ENCODE data around the gene TOR3A. TPM values are rescaled to one million over a fixed set of nuclear protein-coding genes. Genes with fewer than 3 reads are reported as not detected.

Gene TOR3A
- total RNA-seq, 4 donors from 2014 or later, result 31.9 to 48.8 (median 34.4) TPM

DNA sequence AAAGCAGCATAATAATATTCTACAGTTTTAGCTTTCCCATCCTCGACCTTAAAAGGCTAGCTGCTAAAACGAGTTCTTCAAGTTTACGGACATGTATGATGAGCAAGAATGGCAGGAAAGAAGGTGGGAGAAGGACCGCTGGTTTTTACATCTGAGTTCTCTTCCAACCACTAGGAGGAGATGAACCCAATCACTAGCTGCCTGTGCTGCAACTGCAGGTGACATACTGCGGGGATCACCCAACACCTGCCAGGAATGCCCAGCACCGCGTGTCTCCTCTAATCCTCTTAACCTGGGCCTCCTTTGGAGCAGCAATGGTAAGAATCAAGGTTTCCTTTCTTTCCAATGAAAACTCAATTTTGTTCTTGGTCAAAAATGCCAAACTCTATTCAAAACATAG is 23.5 kb downstream of the TOR3A start:
- Histone ChIP-seq H3K27ac (no peak overlapping the region), H3K27me3 (no peaks in the 10 kb centered on the region), H3K4me3 (no peak overlapping the region), H3K9me3 (no peaks in the 10 kb centered on the region), H3K36me3 (peaks cover 13 to 45% (median 25%) of the 10 kb centered on the region in 3 donors), H3K4me1 (no peaks in the 10 kb centered on the region)
- WGBS, 2 donors, result 41 to 56% methylated on average over 7 of the region's 7 CpGs
- no peak for DNase-seq
- intact Hi-C loops (cut with DNase I), result no loop called here
- TF ChIP-seq, protein P1, sequence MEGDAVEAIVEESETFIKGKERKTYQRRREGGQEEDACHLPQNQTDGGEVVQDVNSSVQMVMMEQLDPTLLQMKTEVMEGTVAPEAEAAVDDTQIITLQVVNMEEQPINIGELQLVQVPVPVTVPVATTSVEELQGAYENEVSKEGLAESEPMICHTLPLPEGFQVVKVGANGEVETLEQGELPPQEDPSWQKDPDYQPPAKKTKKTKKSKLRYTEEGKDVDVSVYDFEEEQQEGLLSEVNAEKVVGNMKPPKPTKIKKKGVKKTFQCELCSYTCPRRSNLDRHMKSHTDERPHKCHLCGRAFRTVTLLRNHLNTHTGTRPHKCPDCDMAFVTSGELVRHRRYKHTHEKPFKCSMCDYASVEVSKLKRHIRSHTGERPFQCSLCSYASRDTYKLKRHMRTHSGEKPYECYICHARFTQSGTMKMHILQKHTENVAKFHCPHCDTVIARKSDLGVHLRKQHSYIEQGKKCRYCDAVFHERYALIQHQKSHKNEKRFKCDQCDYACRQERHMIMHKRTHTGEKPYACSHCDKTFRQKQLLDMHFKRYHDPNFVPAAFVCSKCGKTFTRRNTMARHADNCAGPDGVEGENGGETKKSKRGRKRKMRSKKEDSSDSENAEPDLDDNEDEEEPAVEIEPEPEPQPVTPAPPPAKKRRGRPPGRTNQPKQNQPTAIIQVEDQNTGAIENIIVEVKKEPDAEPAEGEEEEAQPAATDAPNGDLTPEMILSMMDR (IDR thresholded peaks at IDR 0.05), result peak in 5 of 6 experiments; percentile 26 to 67 (median 40)
- no peak for TF ChIP-seq POLR2A (IDR thresholded peaks at IDR 0.05)

DNA sequence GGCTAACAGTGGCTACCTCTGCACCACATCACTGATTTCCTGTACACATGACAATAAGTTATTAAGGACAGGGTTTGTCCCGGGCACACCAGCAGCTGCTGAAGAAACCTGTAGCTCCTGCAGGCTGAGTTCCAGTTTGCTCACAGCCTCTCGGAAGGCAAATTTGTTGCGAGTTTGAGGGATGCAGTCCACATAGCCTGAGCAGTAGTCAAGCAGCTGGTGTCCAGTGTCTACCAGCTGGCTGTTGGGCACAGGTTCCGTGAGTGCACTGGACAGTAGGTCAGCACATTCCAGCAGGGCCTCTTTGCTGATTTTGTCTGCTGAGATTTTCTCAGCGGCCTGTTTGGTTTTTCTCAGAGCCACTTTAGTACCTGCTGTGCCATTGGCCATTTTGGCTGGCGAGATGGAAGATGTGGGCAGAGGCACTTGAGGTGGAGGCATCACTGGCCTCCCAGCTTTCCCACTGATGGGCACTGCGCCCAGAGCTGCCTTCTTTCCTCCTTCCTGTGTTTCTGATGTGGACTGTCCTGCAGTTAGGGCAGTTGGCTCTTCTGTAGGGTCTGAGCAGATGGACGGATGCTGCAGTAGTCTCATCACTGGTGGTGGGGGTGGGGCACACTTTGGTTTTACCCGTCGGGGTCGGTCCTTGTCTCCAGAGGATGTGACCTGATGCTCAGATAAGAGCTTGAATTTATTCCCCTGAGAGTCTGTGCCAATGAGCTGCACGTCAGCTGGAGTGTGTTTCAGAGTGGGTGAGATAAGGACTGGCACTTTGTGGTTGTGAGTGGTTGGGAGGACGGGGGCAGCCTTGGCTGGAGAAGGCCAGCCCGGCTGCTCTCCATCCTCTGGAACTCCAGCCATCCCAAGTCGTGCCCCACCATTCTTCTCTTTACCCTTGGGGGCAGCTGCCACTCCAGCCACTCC is 26.1 kb downstream of the TOR3A start:
- no peak for TF ChIP-seq POLR2A (IDR thresholded peaks at IDR 0.05)
- TF ChIP-seq, protein P1 (IDR thresholded peaks at IDR 0.05), result no peak

DNA sequence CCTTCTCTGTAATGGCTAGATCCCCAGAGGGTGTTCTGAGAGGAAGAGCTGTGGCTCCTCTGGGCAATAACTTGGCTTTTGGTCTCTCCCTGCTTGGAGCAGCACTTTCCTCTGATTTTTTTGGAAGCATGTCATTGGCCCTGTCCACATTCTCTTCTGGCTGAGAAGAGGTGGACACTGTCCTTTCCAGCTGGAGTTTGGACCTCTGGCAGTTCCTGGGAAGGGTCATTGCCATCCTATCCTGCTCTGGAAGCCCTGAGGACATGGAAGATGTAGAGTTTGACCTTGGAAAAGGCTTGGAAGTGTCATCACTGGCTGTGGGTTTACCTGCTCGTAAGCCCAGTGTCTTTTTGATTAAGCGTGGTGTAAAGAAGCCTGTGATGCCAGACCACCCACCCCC is 26.8 kb downstream of the TOR3A start:
- H3K36me3 ChIP-seq, result peaks cover 18 to 70% (median 25%) of the 10 kb centered on the region in 3 donors
- TF ChIP-seq POLR2A (IDR thresholded peaks at IDR 0.05), result no peak
- TF ChIP-seq, protein P1 (IDR thresholded peaks at IDR 0.05), result no peak
- no peaks in the 10 kb centered on the region for H3K27me3 ChIP-seq
- no peak overlapping the region for H3K27ac ChIP-seq
- no peaks in the 10 kb centered on the region for H3K4me1 ChIP-seq
- no CpG with 5 or more reads among the region's 2 CpGs for WGBS, 2 donors
- no peaks in the 10 kb centered on the region for H3K9me3 ChIP-seq
- intact Hi-C loops (cut with DNase I), result no loop called here
- no peak overlapping the region for H3K4me3 ChIP-seq
- DNase-seq, result no peak

More for the DNA sequence above, 26.1 kb downstream of the TOR3A start:
- Histone ChIP-seq H3K27me3 (no peaks in the 10 kb centered on the region), H3K4me3 (no peak overlapping the region), H3K27ac (no peak overlapping the region), H3K9me3 (no peaks in the 10 kb centered on the region), H3K4me1 (no peaks in the 10 kb centered on the region), H3K36me3 (peaks cover 18 to 65% (median 25%) of the 10 kb centered on the region in 3 donors)
- no peak for DNase-seq
- WGBS, 2 donors, result 81 to 86% methylated on average over 4 to 7 of the region's 15 CpGs
- intact Hi-C loops (cut with DNase I), result no loop called here

DNA sequence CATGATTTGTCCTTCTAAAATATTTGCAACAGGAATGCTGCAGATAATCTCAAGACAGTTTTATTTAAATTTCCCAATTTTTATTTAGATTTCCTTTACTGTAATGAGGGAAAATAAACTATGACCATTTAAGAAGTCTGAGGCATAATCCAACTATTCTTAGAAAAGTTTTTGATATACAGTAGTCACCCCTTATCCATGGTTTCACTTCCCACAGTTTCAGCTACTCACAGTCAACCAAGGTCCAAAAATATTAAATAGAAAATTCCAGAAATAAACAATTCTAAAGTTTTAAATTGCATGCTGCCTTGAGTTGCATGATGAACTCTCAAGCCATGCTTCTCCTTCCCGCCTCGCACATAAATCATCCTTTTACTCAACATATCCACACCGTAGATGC is 33.3 kb downstream of the TOR3A start:
- Histone ChIP-seq H3K27ac (no peak overlapping the region), H3K36me3 (peaks cover 1 to 80% (median 12%) of the 10 kb centered on the region in 3 donors), H3K27me3 (no peaks in the 10 kb centered on the region), H3K9me3 (no peaks in the 10 kb centered on the region), H3K4me3 (no peak overlapping the region), H3K4me1 (peaks cover 0 to 12% (median 0%) of the 10 kb centered on the region in 3 donors)
- intact Hi-C loops (cut with DNase I), result no loop called here
- no peak for DNase-seq
- 89 to 92% methylated on average over 3 of the region's 3 CpGs for WGBS, 2 donors
- TF ChIP-seq POLR2A (IDR thresholded peaks at IDR 0.05), result no peak
- TF ChIP-seq, protein P1 (IDR thresholded peaks at IDR 0.05), result no peak

DNA sequence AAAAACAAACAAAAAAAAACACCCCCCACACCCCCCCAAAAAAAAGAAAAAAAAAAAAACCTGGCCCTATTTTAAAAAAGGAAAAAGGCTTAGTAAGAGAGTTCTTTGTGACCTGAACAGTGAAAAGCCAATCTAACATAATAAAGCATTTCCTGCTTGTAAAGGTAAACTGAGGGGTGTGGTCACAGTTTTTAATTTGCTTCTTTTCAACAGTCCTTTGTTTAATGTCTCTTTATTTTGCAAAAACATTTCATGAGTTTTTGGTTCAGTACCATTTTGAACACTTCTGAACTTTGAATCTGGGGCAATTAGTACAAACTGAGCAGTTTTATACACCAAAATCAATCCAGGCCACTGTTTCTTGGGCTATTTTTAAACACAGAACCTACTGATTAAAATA is 37.6 kb downstream of the TOR3A start:
- H3K4me1 ChIP-seq, result peaks cover 0 to 17% (median 0%) of the 10 kb centered on the region in 3 donors
- TF ChIP-seq POLR2A (IDR thresholded peaks at IDR 0.05), result no peak
- TF ChIP-seq, protein P1 (IDR thresholded peaks at IDR 0.05), result no peak
- peaks cover 0 to 66% (median 5%) of the 10 kb centered on the region in 3 donors for H3K36me3 ChIP-seq
- no peak overlapping the region for H3K4me3 ChIP-seq
- peak overlapping the region in 1 of 4 donors; percentile 19 for H3K27ac ChIP-seq
- DNase-seq, result no peak
- intact Hi-C loops (cut with DNase I), result no loop called here
- no peaks in the 10 kb centered on the region for H3K27me3 ChIP-seq
- H3K9me3 ChIP-seq, result no peaks in the 10 kb centered on the region
